Adrenal gland (tissue), 12 donors: Measurements from ENCODE around the gene ANKRD11. TPM values are rescaled to one million over a fixed set of nuclear protein-coding genes. Genes with fewer than 3 reads are reported as not detected.
A peak's percentile ranks its signal among the peaks of the same experiment; 100 is the strongest.
"Not testable (repeated sequence)": the region's sequence is repeated elsewhere in the genome, so short reads cannot be mapped to it uniquely, and the experiment has no call there.

ENCODE experiments used
- DNase-seq, 7 donors: peaks; one replicate each; pipeline ENCODE4 v3.0.0-alpha.2; 2019 to 2020
- H3K27ac ChIP-seq, 5 donors: fragments of 200-600 bp; sonication (generic) in 4 of 5; 1 replicate in 3 of 5; 2 replicates in 2 of 5; pipeline versions ENCODE4 v1.5.1 to v1.8.0; 2016 to 2020; ENCODE audit warnings: mild to moderate bottlenecking in 1 of 5
- H3K27me3 ChIP-seq: fragments of 200-600 bp; 2 replicates; pipeline ENCODE4 v1.8.0; 2021
- H3K36me3 ChIP-seq, 2 donors: fragments of 200-600 bp; replicated peaks in 1 of 2; 1 replicate in 1 of 2; 2 replicates in 1 of 2; pipeline versions ENCODE4 v1.5.1 to v1.8.0; 2018 to 2022
- H3K4me1 ChIP-seq, 2 donors: fragments of 200-600 bp; replicated peaks in 1 of 2; 1 replicate in 1 of 2; 2 replicates in 1 of 2; pipeline versions ENCODE4 v1.5.1 to v1.8.0; 2018 to 2021
- H3K4me3 ChIP-seq, 4 donors: fragments of 200-600 bp; sonication (generic) in 3 of 4; one replicate each; pipeline ENCODE4 v1.5.1; 2016 to 2018
- H3K9me3 ChIP-seq, 3 donors: fragments of 200-600 bp; sonication (generic) in 1 of 3; replicated peaks in 1 of 3; 1 replicate in 2 of 3; 2 replicates in 1 of 3; pipeline versions ENCODE4 v1.5.1 to v1.8.0; 2016 to 2021
- CTCF ChIP-seq, 6 experiments: fragments of 450-650 bp in 4 of 6; fragments of 200-600 bp in 2 of 6; sonication (generic) in 1 of 6; IDR thresholded peaks; 1 replicate in 5 of 6; 2 replicates in 1 of 6; pipeline versions ENCODE4 v1.5.1 to v1.8.0; 2016 to 2021; ENCODE audit warnings: antibody characterized with exemption in 6 of 6, mild to moderate bottlenecking in 2 of 6, moderate library complexity in 1 of 6
- POLR2A ChIP-seq, 2 donors: fragments of 450-650 bp; IDR thresholded peaks; one replicate each; pipeline ENCODE4 v1.6.1; 2017; ENCODE audit warnings: antibody characterized with exemption in 2 of 2, mild to moderate bottlenecking in 2 of 2, moderate library complexity in 1 of 2
- WGBS, 4 donors: extraction: QIAGEN DNeasy Blood & Tissue Kit in 2 of 4; methylation state at CpG; one replicate each; pipeline versions ENCODE4 v1.1.5 to v1.1.7; 2013 to 2017; 5-methylcytosine and 5-hydroxymethylcytosine counted together
- intact Hi-C, 2 donors: fragments of 100-400 bp; cut with DNase I; formaldehyde crosslinking; loops; one replicate each; pipeline versions ENCODE4 v1.14.1 to v1.15.0; 2022 to 2023
- polyA plus RNA-seq, 3 donors: library from polyadenylated mRNA; stranded (reverse); fragments of 200-250 nt in 2 of 3; fragments of 350-450 nt in 1 of 3; fragmentation: Illumina TruSeq in 1 of 3; extraction: RNeasy Lipid Tissue Mini Kit (QIAGEN cat#74804) in 1 of 3; gene quantifications; one replicate each; pipeline ENCODE4 v1.2.3, GENCODE V29; 2013 to 2014
- total RNA-seq, 9 donors: library from RNA; depleted of rRNA in 4 of 9; stranded (reverse); fragments of >200 nt in 4 of 9; fragments of 120-200 nt in 1 of 9; fragmentation: NEBNext Ultra II Directional in 1 of 9; extraction: Animal tissue kit (Norgen Biotek cat#: 25700) in 1 of 9; gene quantifications; one replicate each; pipeline versions ENCODE4 v1.1.0 to v1.2.4, GENCODE V29; 2013 to 2023
- donor health status: healthy with polysubstance abuse.
- donor health status: Bipolar disorder and iron deficiency.
- donor health status: DM: yes; HTN: yes; CAD: no.
- donor health status: DM: no; HTN: no; CAD: no.
- donor health status: DM: no; HTN: no; CAD: no.
- donor health status: DM: yes; HTN: yes; CAD: no.

Gene ANKRD11
- total and polyA plus RNA-seq, 12 donors: 29.7 to 127 (median 80.1) TPM

GRCh38 chr16:89392881-89393737 lies 97.3 kb downstream of the ANKRD11 start:
- H3K4me3 ChIP-seq: no peak overlapping the region
- intact Hi-C loops: no loop called here

GRCh38 chr16:89390224-89390583 lies 100.2 kb downstream of the ANKRD11 start:
- peaks cover 12 to 20% of the 10 kb centered on the region in 2 donors for H3K4me1 ChIP-seq
- H3K27me3 ChIP-seq, H3K4me3 ChIP-seq, H3K27ac ChIP-seq, DNase-seq, intact Hi-C loops, H3K9me3 ChIP-seq, H3K36me3 ChIP-seq: not testable (repeated sequence)
- 94 to 97% (median 96%) methylated on average over 13 to 15 of the region's 15 CpGs for WGBS, 4 donors

More at GRCh38 chr16:89392881-89393737, 97.3 kb downstream of the ANKRD11 start:
- H3K27me3 ChIP-seq: no peaks in the 10 kb centered on the region
- peak overlapping the region in 3 of 5 donors; percentile 58 to 88 (median 70) for H3K27ac ChIP-seq
- TF ChIP-seq CTCF (IDR thresholded peaks at IDR 0.05) (no peak), POLR2A (IDR thresholded peaks at IDR 0.05) (no peak)
- DNase-seq: peak in 1 of 7 donors; percentile 56
- H3K9me3 ChIP-seq: no peaks in the 10 kb centered on the region
- peaks cover 19 to 29% of the 10 kb centered on the region in 2 donors for H3K4me1 ChIP-seq
- 74 to 80% (median 78%) methylated on average over 17 of the region's 17 CpGs for WGBS, 4 donors
- no peaks in the 10 kb centered on the region for H3K36me3 ChIP-seq

GRCh38 chr16:89389504-89390223 lies 100.7 kb downstream of the ANKRD11 start:
- H3K27me3 ChIP-seq, H3K27ac ChIP-seq, H3K4me3 ChIP-seq, H3K9me3 ChIP-seq, DNase-seq, H3K36me3 ChIP-seq, intact Hi-C loops: not testable (repeated sequence)
- WGBS, 4 donors: 95 to 97% (median 96%) methylated on average over 26 to 44 of the region's 44 CpGs
- peaks cover 9 to 15% of the 10 kb centered on the region in 2 donors for H3K4me1 ChIP-seq

- TF ChIP-seq POLR2A (IDR thresholded peaks at IDR 0.05) (no peak), CTCF (IDR thresholded peaks at IDR 0.05) (no peak)
- no peaks in the 10 kb centered on the region for H3K27me3 ChIP-seq
- intact Hi-C loops: no loop called here
- no peaks in the 10 kb centered on the region for H3K9me3 ChIP-seq
- DNase-seq: no peak
- no peak overlapping the region for H3K27ac ChIP-seq
- no peak overlapping the region for H3K4me3 ChIP-seq
- H3K36me3 ChIP-seq: no peaks in the 10 kb centered on the region
- peaks cover 2 to 8% of the 10 kb centered on the region in 2 donors for H3K4me1 ChIP-seq
- WGBS, 4 donors: 78 to 93% (median 90%) methylated on average over 2 to 9 of the region's 9 CpGs
Measured at GRCh38 chr16:89388536-89388935, 101.8 kb downstream of the ANKRD11 start.
